ENCODE measurements around the gene KIRREL3. TPM values are rescaled to one million over a fixed set of nuclear protein-coding genes. Genes with fewer than 3 reads are reported as not detected.

Gene KIRREL3
- total RNA-seq, 2 donors from 2014 or later: 0.61 to 0.64 TPM

GRCh38 chr11:127013550-127013949 is 13.0 kb upstream of the KIRREL3 start:
- Histone ChIP-seq H3K27ac (no peak overlapping the region), H3K4me1 (no peaks in the 10 kb centered on the region), H3K36me3 (no peaks in the 10 kb centered on the region), H3K9ac (ENCODE audit: low read depth in 2 of 2, low read length in 2 of 2) (no peak overlapping the region), H3K4me3 (no peak overlapping the region), H3K27me3 (no peaks in the 10 kb centered on the region), H3K9me3 (no peaks in the 10 kb centered on the region)
- intact Hi-C loops (cut with DNase I): no loop called here
- DNase-seq: no peak
- no peak for TF ChIP-seq CTCF (IDR thresholded peaks at IDR 0.05)

GRCh38 chr11:127006311-127006710 is 5.7 kb upstream of the KIRREL3 start:
- H3K27me3 ChIP-seq: peaks cover 35% of the 10 kb centered on the region
- H3K36me3 ChIP-seq: no peaks in the 10 kb centered on the region
- intact Hi-C loops (cut with DNase I): no loop called here
- H3K4me1 ChIP-seq: no peaks in the 10 kb centered on the region
- H3K9me3 ChIP-seq: no peaks in the 10 kb centered on the region
- H3K4me3 ChIP-seq: no peak overlapping the region
- TF ChIP-seq CTCF (IDR thresholded peaks at IDR 0.05): no peak
- no peak overlapping the region for H3K27ac ChIP-seq
- no peak overlapping the region for H3K9ac ChIP-seq (ENCODE audit: low read depth in 2 of 2, low read length in 2 of 2)
- no peak for DNase-seq

- no peaks in the 10 kb centered on the region for H3K9me3 ChIP-seq
- intact Hi-C loops (cut with DNase I): no loop called here
- no peak overlapping the region for H3K4me3 ChIP-seq
- DNase-seq: peak; percentile 29
- no peaks in the 10 kb centered on the region for H3K36me3 ChIP-seq
- H3K4me1 ChIP-seq: no peaks in the 10 kb centered on the region
- no peak overlapping the region for H3K27ac ChIP-seq
- H3K27me3 ChIP-seq: peaks cover 59% of the 10 kb centered on the region
- no peak overlapping the region for H3K9ac ChIP-seq (ENCODE audit: low read depth in 2 of 2, low read length in 2 of 2)
- TF ChIP-seq CTCF (IDR thresholded peaks at IDR 0.05): peak; percentile 41
These were observed 2.9 kb upstream of the KIRREL3 start for GRCh38 chr11:127003260-127003981.

GRCh38 chr11:127002669-127003259 is 2.2 kb upstream of the KIRREL3 start:
- Histone ChIP-seq H3K4me3 (no peak overlapping the region), H3K9me3 (no peaks in the 10 kb centered on the region), H3K27me3 (peaks cover 64% of the 10 kb centered on the region), H3K36me3 (no peaks in the 10 kb centered on the region), H3K4me1 (no peaks in the 10 kb centered on the region), H3K27ac (no peak overlapping the region), H3K9ac (ENCODE audit: low read depth in 2 of 2, low read length in 2 of 2) (no peak overlapping the region)
- no peak for DNase-seq
- no peak for TF ChIP-seq CTCF (IDR thresholded peaks at IDR 0.05)
- intact Hi-C loops (cut with DNase I): no loop called here

- Histone ChIP-seq H3K4me1 (no peaks in the 10 kb centered on the region), H3K27ac (no peak overlapping the region), H3K36me3 (no peaks in the 10 kb centered on the region), H3K4me3 (peak overlapping the region; percentile 19), H3K27me3 (peaks cover 67% of the 10 kb centered on the region), H3K9me3 (no peaks in the 10 kb centered on the region), H3K9ac (ENCODE audit: low read depth in 2 of 2, low read length in 2 of 2) (no peak overlapping the region)
- no peak for TF ChIP-seq CTCF (IDR thresholded peaks at IDR 0.05)
- DNase-seq: no peak
- intact Hi-C loops (cut with DNase I): no loop called here
These were observed 411 bp upstream of the KIRREL3 start for GRCh38 chr11:127000981-127001380.
